Measurements from ENCODE around the gene DCUN1D1. TPM values are rescaled to one million over a fixed set of nuclear protein-coding genes. Genes with fewer than 3 reads are reported as not detected.

DCUN1D1 gene
- total and polyA plus RNA-seq, 8 donors = 7.0 to 56.4 (median 14.5) TPM

- Histone ChIP-seq H3K36me3 (peaks cover 0 to 4% (median 0%) of the 10 kb centered on the region in 4 donors), H3K4me3 (no peak overlapping the region), H3K27ac (no peak overlapping the region), H3K9me3 (no peaks in the 10 kb centered on the region), H3K4me1 (peaks cover 0 to 58% (median 27%) of the 10 kb centered on the region in 4 donors), H3K27me3 (no peaks in the 10 kb centered on the region)
- TF ChIP-seq CTCF (IDR thresholded peaks at IDR 0.05) (no peak), POLR2A (IDR thresholded peaks at IDR 0.05) (no peak), POLR2AphosphoS5 (IDR thresholded peaks at IDR 0.05) (no peak), EP300 (IDR thresholded peaks at IDR 0.05) (no peak)
- no peak for DNase-seq
- 75 to 82% (median 78%) methylated on average over 2 of the region's 2 CpGs for WGBS, 5 donors
- intact Hi-C loops (cut with DNase I; ENCODE audit: low total_unique reads) = no loop called here
Measured at GRCh38 chr3:182971637-182972036, 8.7 kb downstream of the DCUN1D1 start.

- WGBS, 5 donors = 59 to 75% (median 66%) methylated on average over 3 of the region's 3 CpGs
- TF ChIP-seq POLR2A (IDR thresholded peaks at IDR 0.05) (no peak), EP300 (IDR thresholded peaks at IDR 0.05) (no peak), CTCF (IDR thresholded peaks at IDR 0.05) (no peak), POLR2AphosphoS5 (IDR thresholded peaks at IDR 0.05) (no peak)
- Histone ChIP-seq H3K9me3 (no peaks in the 10 kb centered on the region), H3K4me3 (no peak overlapping the region), H3K4me1 (peaks cover 0 to 58% (median 29%) of the 10 kb centered on the region in 4 donors), H3K36me3 (peaks cover 0 to 4% (median 0%) of the 10 kb centered on the region in 4 donors), H3K27me3 (no peaks in the 10 kb centered on the region), H3K27ac (no peak overlapping the region)
- DNase-seq = no peak
- intact Hi-C loops (cut with DNase I; ENCODE audit: low total_unique reads) = no loop called here
Measured at GRCh38 chr3:182970811-182971418, 9.4 kb downstream of the DCUN1D1 start.

- no peak for TF ChIP-seq POLR2A (IDR thresholded peaks at IDR 0.05)
- TF ChIP-seq CTCF (IDR thresholded peaks at IDR 0.05) = no peak
- no peak for TF ChIP-seq POLR2AphosphoS5 (IDR thresholded peaks at IDR 0.05)
- no peak for TF ChIP-seq EP300 (IDR thresholded peaks at IDR 0.05)
- intact Hi-C loops (cut with DNase I; ENCODE audit: low total_unique reads) = no loop called here
- WGBS, 5 donors = 91 to 98% (median 97%) methylated on average over 7 of the region's 7 CpGs
- Histone ChIP-seq H3K27ac (no peak overlapping the region), H3K4me1 (peaks cover 0 to 58% (median 30%) of the 10 kb centered on the region in 4 donors), H3K27me3 (no peaks in the 10 kb centered on the region), H3K36me3 (peaks cover 0 to 4% (median 0%) of the 10 kb centered on the region in 4 donors), H3K4me3 (no peak overlapping the region), H3K9me3 (no peaks in the 10 kb centered on the region)
- DNase-seq = no peak
Measured at GRCh38 chr3:182969853-182970252, 10.5 kb downstream of the DCUN1D1 start.

GRCh38 chr3:182969277-182969676, 11.1 kb downstream of the DCUN1D1 start:
- Histone ChIP-seq H3K4me1 (peaks cover 0 to 60% (median 29%) of the 10 kb centered on the region in 4 donors), H3K36me3 (peaks cover 0 to 4% (median 0%) of the 10 kb centered on the region in 4 donors), H3K27me3 (no peaks in the 10 kb centered on the region), H3K4me3 (no peak overlapping the region), H3K27ac (no peak overlapping the region), H3K9me3 (no peaks in the 10 kb centered on the region)
- intact Hi-C loops (cut with DNase I; ENCODE audit: low total_unique reads) = no loop called here
- DNase-seq = no peak
- TF ChIP-seq POLR2AphosphoS5 (IDR thresholded peaks at IDR 0.05) = no peak
- no peak for TF ChIP-seq CTCF (IDR thresholded peaks at IDR 0.05)
